DOHH2 (cell line): ENCODE results near the gene HAGHL.

Source experiments
- H3F3A ChIP-seq: fragments of 200-600 bp; sonication (generic), shearing (Covaris generic); 2 replicates; pipeline ENCODE4 v1.6.0; 2016; ENCODE audit warnings: antibody characterized with exemption, mild to moderate bottlenecking; ENCODE audit not compliant: control insufficient read depth, insufficient read depth
- H3K27ac ChIP-seq: fragments of 200-600 bp; sonication (generic); 2 replicates; pipeline ENCODE4 v1.5.1; 2014; ENCODE audit warnings: low read depth, mild to moderate bottlenecking, low read length, moderate library complexity
- H3K27me3 ChIP-seq: fragments of 200-600 bp; sonication (generic); 2 replicates; pipeline ENCODE4 v1.6.1; 2014; ENCODE audit warnings: mild to moderate bottlenecking, low read length, mixed read lengths; ENCODE audit not compliant: control insufficient read depth
- H3K36me3 ChIP-seq: fragments of 200-600 bp; sonication (generic); 2 replicates; pipeline ENCODE4 v1.6.1; 2014; ENCODE audit warnings: mild to moderate bottlenecking, low read length, moderate library complexity, mixed read lengths; ENCODE audit not compliant: control insufficient read depth
- H3K4me1 ChIP-seq: fragments of 200-600 bp; sonication (generic); 2 replicates; pipeline ENCODE4 v1.6.1; 2014; ENCODE audit warnings: mild to moderate bottlenecking, low read length, mixed read lengths; ENCODE audit not compliant: control insufficient read depth
- H3K4me2 ChIP-seq: fragments of 200-600 bp; sonication (generic); 2 replicates; pipeline ENCODE4 v1.6.0; 2014; ENCODE audit warnings: mild to moderate bottlenecking, low read length, moderate library complexity
- H3K4me3 ChIP-seq: fragments of 200-600 bp; sonication (generic); 2 replicates; pipeline ENCODE4 v1.5.1; 2014; ENCODE audit warnings: mild to moderate bottlenecking, low read length, mixed read lengths
- H3K79me2 ChIP-seq: fragments of 200-600 bp; sonication (generic); 2 replicates; pipeline ENCODE4 v1.6.1; 2014; ENCODE audit warnings: mild to moderate bottlenecking, low read length, mixed read lengths; ENCODE audit not compliant: control insufficient read depth
- H3K9me2 ChIP-seq: fragments of 200-600 bp; sonication (generic); replicated peaks from 2 replicates; pipeline ENCODE4 v1.6.1; 2014; ENCODE audit warnings: mild to moderate bottlenecking, low read length, mixed read lengths; ENCODE audit not compliant: control insufficient read depth
- H3K9me3 ChIP-seq: fragments of 200-600 bp; sonication (generic); 2 replicates; pipeline ENCODE4 v1.6.1; 2014; ENCODE audit warnings: antibody characterized with exemption, low read length, mixed read lengths; ENCODE audit not compliant: control insufficient read depth, insufficient read depth
- H4K20me1 ChIP-seq: fragments of 200-600 bp; sonication (generic); 2 replicates; pipeline ENCODE4 v1.6.0; 2014; ENCODE audit warnings: low read depth, mild to moderate bottlenecking, antibody characterized with exemption, low read length, moderate library complexity; ENCODE audit not compliant: control insufficient read depth, insufficient read depth
- EZH2phosphoT487 ChIP-seq: fragments of 200-600 bp; sonication (generic); IDR thresholded peaks from 2 replicates; pipeline ENCODE4 v1.6.1; 2017; ENCODE audit warnings: borderline replicate concordance, mild to moderate bottlenecking, antibody characterized with exemption, low read length, moderate library complexity, mixed read lengths
- TF ChIP-seq, protein P1 (sequence below): fragments of 200-600 bp; sonication (generic); IDR thresholded peaks from one replicate; pipeline ENCODE4 v1.5.1; 2014; ENCODE audit warnings: antibody characterized with exemption, mild to moderate bottlenecking, low read depth, low read length; ENCODE audit not compliant: poor library complexity, severe bottlenecking

The HAGHL gene

DNA sequence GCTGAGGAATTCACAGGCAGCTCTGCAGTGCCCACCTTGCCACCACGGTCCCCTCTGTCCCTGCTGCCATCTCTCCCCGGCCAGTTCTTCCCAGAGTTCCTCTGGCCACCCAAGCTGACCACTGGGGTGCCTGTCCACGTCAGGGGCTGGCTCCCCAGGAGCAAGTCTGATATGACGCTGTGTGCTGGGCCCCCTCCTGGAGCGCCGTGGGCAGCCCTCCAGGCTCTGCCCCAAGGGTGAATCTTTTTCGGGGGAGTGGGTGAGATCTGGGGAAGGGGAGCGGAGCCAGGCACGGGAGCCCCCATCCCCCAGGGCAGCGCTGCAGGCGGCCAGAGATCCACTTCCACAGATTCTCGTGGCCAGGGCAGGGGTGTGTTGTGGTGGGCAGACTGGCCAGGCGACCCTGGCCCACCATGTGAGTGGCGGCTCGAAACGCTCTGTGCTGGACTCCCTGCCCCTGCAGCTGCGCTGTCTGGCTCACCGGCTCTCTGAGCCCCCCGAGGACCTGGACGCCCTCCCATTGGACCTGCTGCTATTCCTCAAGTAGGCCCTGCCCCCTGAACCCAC is 37.4 kb downstream of the HAGHL start:
- H3F3A ChIP-seq = no peaks in the 10 kb centered on the region
- H4K20me1 ChIP-seq = no peaks in the 10 kb centered on the region
- H3K4me2 ChIP-seq = no peak overlapping the region
- H3K4me1 ChIP-seq = no peaks in the 10 kb centered on the region
- no peak overlapping the region for H3K27ac ChIP-seq
- H3K36me3 ChIP-seq = no peaks in the 10 kb centered on the region
- H3K27me3 ChIP-seq = no peaks in the 10 kb centered on the region
- H3K9me3 ChIP-seq = no peaks in the 10 kb centered on the region
- no peaks in the 10 kb centered on the region for H3K79me2 ChIP-seq
- no peaks in the 10 kb centered on the region for H3K9me2 ChIP-seq
- TF ChIP-seq EZH2phosphoT487 = no peak
- TF ChIP-seq, protein P1, sequence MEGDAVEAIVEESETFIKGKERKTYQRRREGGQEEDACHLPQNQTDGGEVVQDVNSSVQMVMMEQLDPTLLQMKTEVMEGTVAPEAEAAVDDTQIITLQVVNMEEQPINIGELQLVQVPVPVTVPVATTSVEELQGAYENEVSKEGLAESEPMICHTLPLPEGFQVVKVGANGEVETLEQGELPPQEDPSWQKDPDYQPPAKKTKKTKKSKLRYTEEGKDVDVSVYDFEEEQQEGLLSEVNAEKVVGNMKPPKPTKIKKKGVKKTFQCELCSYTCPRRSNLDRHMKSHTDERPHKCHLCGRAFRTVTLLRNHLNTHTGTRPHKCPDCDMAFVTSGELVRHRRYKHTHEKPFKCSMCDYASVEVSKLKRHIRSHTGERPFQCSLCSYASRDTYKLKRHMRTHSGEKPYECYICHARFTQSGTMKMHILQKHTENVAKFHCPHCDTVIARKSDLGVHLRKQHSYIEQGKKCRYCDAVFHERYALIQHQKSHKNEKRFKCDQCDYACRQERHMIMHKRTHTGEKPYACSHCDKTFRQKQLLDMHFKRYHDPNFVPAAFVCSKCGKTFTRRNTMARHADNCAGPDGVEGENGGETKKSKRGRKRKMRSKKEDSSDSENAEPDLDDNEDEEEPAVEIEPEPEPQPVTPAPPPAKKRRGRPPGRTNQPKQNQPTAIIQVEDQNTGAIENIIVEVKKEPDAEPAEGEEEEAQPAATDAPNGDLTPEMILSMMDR = no peak
- no peak overlapping the region for H3K4me3 ChIP-seq

DNA sequence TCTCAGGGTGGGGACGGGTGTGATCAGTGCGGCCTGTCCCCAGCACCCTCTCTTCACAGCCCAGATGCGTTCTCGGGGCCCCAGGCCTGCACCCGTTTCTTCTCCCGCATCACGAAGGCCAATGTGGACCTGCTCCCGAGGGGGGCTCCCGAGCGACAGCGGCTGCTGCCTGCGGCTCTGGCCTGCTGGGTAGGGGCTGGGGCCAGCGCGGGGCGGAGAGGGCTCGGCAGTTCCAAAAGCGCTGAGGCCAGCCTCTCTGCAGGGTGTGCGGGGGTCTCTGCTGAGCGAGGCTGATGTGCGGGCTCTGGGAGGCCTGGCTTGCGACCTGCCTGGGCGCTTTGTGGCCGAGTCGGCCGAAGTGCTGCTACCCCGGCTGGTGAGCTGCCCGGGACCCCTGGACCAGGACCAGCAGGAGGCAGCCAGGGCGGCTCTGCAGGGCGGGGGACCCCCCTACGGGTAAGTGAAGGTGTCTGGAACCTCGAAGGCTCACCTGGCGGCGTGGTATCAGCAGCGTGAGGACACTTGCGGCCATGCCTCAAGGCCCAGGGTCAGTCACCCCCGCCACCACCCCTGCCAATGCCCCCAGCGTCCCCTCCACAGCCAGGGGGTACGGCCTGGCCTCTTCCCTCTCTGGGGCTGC is 38.1 kb downstream of the HAGHL start:
- no peaks in the 10 kb centered on the region for H3K9me2 ChIP-seq
- H3K27me3 ChIP-seq = no peaks in the 10 kb centered on the region
- TF ChIP-seq, protein P1 = no peak
- TF ChIP-seq EZH2phosphoT487 = no peak

DNA sequence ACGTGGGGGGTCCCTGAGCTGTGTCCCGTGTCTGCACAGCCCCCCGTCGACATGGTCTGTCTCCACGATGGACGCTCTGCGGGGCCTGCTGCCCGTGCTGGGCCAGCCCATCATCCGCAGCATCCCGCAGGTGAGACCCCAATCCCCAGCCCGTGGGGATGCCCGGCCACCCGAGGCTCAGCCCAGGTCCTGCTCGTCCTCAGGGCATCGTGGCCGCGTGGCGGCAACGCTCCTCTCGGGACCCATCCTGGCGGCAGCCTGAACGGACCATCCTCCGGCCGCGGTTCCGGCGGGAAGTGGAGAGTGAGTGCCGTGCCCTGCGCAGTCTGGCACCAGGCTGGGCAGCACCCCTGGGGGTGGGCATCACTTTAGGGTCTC is 38.6 kb downstream of the HAGHL start:
- H3K27ac ChIP-seq = no peak overlapping the region
- no peak overlapping the region for H3K4me2 ChIP-seq
- no peaks in the 10 kb centered on the region for H3K4me1 ChIP-seq
- no peaks in the 10 kb centered on the region for H3K27me3 ChIP-seq
- TF ChIP-seq, protein P1 = no peak
- no peak for TF ChIP-seq EZH2phosphoT487
- H3K79me2 ChIP-seq = no peaks in the 10 kb centered on the region
- no peaks in the 10 kb centered on the region for H3K9me2 ChIP-seq
- H3F3A ChIP-seq = no peaks in the 10 kb centered on the region
- no peaks in the 10 kb centered on the region for H3K36me3 ChIP-seq
- no peak overlapping the region for H3K4me3 ChIP-seq
- H3K9me3 ChIP-seq = no peaks in the 10 kb centered on the region
- H4K20me1 ChIP-seq = no peaks in the 10 kb centered on the region

More for the DNA sequence above, 38.1 kb downstream of the HAGHL start:
- Histone ChIP-seq H3K79me2 (no peaks in the 10 kb centered on the region), H3K4me3 (no peak overlapping the region), H3K4me2 (no peak overlapping the region), H3K27ac (no peak overlapping the region), H3K4me1 (no peaks in the 10 kb centered on the region), H4K20me1 (no peaks in the 10 kb centered on the region), H3K9me3 (no peaks in the 10 kb centered on the region), H3K36me3 (no peaks in the 10 kb centered on the region), H3F3A (no peaks in the 10 kb centered on the region)
